HG02973 (cell line): ENCODE results near the gene SPOCD1.
"Not testable (repeated sequence)": the region's sequence is repeated elsewhere in the genome, so short reads cannot be mapped to it uniquely, and the experiment has no call there.

Source experiments
- ATAC-seq: cut with Tn5 transposase; IDR thresholded peaks from one replicate; pipeline ENCODE4 v1.9.1; 2021; ENCODE audit warnings: moderate library complexity; ENCODE audit not compliant: unreplicated experiment

SPOCD1 gene

GRCh38 chr1:31830065-31830464 lies 14.2 kb upstream of the SPOCD1 start:
- ATAC-seq, result no peak

GRCh38 chr1:31828926-31829690 lies 13.3 kb upstream of the SPOCD1 start:
- no peak for ATAC-seq

GRCh38 chr1:31828341-31828740 lies 12.5 kb upstream of the SPOCD1 start:
- no peak for ATAC-seq

GRCh38 chr1:31823780-31824179 lies 8.0 kb upstream of the SPOCD1 start:
- ATAC-seq, result no peak

- ATAC-seq, result no peak
These were observed 6.9 kb upstream of the SPOCD1 start for GRCh38 chr1:31822766-31823165.

- ATAC-seq, result not testable (repeated sequence)
These were observed 4.4 kb upstream of the SPOCD1 start for GRCh38 chr1:31820196-31820595.

- ATAC-seq, result no peak
These were observed 2.4 kb upstream of the SPOCD1 start for GRCh38 chr1:31818206-31818605.

GRCh38 chr1:31816947-31817346 lies 1.1 kb upstream of the SPOCD1 start:
- not testable (repeated sequence) for ATAC-seq

GRCh38 chr1:31816501-31816900 lies 679 bp upstream of the SPOCD1 start:
- ATAC-seq, result not testable (repeated sequence)

- no peak for ATAC-seq
These were observed 546 bp downstream of the SPOCD1 start for GRCh38 chr1:31815307-31815645.

GRCh38 chr1:31814631-31815306 lies 1.1 kb downstream of the SPOCD1 start:
- no peak for ATAC-seq

- no peak for ATAC-seq
These were observed 1.7 kb downstream of the SPOCD1 start for GRCh38 chr1:31814041-31814511.

- no peak for ATAC-seq
These were observed 3.5 kb downstream of the SPOCD1 start for GRCh38 chr1:31812158-31812829.

GRCh38 chr1:31811605-31812004 lies 4.2 kb downstream of the SPOCD1 start:
- no peak for ATAC-seq

- no peak for ATAC-seq
These were observed 6.1 kb downstream of the SPOCD1 start for GRCh38 chr1:31809698-31810097.

GRCh38 chr1:31807273-31808048 lies 8.4 kb downstream of the SPOCD1 start:
- ATAC-seq, result no peak

- no peak for ATAC-seq
These were observed 10.5 kb downstream of the SPOCD1 start for GRCh38 chr1:31805318-31805717.

- ATAC-seq, result no peak
These were observed 11.7 kb downstream of the SPOCD1 start for GRCh38 chr1:31804098-31804497.

- no peak for ATAC-seq
These were observed 12.2 kb downstream of the SPOCD1 start for GRCh38 chr1:31803610-31804009.

- no peak for ATAC-seq
These were observed 13.4 kb downstream of the SPOCD1 start for GRCh38 chr1:31802190-31803150.
